NCI-H1417 (cell line): ENCODE data around the gene EID2.

ENCODE experiments used
- DNase-seq, 3 experiments: peaks; one replicate each; lab custom pipeline; 2025; lab: John Stamatoyannopoulos, UW

The EID2 gene

GRCh38 chr19:39539518-39540332, at the start of gene EID2:
TSS of gene EID2 (minus strand) at chr19:39540161. CDS start at chr19:39540079, 82 bp downstream.
- peak; percentile 88 to 97 (median 95) for DNase-seq

DNA sequence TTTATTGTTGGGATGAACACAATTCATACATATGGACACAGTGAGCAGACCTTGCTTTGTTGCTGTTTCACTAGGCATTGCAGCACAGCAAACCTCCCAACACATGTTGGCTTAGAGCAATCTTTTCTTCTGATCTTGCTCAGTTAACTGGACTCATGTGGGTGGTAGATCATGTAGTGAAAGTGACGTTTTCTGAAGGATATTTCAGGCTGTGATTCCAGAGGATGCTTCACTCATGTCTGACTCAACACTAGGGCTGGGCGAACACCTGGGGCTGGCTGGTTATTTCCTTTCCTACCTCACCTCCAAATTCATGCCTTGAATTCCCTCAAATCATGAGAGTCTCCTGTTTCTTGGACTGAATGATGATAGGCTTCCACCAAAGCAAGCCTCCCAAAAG, 48.1 kb upstream of the EID2 start:
- DNase-seq = no peak

DNA sequence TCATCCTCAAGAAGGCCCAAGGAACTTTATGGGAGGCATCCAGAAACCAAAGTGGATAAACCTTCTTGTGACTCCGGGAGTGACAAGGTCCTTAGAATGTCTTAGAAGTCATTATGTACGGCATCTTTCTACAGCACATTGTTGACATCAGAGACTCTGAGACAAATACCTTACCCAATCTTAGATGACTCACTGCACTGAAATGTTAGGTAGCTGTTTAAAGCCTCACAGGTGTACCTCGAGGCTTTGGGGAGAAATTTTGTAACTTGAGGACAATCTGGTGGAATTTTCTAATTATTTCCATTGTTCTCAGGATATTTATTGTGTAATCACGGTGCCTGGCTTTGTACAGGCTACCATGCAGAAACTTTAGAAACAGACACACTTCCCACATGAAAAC, 47.5 kb upstream of the EID2 start:
- no peak for DNase-seq

DNA sequence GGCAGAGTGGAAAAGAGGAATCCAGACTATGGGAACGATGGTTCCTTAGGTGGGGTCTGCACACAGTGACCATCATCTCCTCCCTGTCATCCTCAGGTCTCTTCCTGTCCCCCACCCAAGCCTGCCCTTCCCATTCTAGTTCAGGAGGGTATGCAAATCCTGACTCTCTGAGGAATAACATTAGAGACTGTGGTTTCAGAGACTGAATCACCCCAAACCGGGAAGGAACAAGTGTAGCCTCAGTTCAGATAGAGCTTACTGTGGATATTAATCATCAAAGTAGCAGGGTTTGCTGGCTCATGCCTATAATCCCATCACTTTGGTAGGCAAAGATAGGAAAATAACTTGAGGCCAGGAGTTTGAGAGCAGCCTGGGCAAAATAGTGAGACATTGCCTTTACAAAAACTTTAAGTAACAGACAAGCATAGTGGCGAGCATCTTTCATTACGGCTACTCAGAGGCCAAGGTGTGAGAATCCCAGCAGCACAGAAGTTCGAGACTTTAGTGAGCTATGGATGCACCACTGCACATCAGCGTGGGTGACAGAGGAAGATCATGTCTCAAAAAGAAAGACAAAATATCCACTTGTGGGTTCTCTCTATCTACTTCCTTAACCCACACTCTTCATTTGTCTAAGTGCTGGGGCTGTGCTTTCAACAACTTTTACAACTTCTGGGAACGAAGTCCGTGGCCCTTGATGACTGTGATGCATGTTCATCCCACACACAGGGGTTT, 43.1 kb upstream of the EID2 start:
- no peak for DNase-seq

GRCh38 chr19:39582442-39582841, 42.5 kb upstream of the EID2 start:
- no peak for DNase-seq

- no peak for DNase-seq
Measured at GRCh38 chr19:39568604-39569003, 28.6 kb upstream of the EID2 start.

GRCh38 chr19:39566064-39566463, 26.1 kb upstream of the EID2 start:
- DNase-seq = no peak

DNA sequence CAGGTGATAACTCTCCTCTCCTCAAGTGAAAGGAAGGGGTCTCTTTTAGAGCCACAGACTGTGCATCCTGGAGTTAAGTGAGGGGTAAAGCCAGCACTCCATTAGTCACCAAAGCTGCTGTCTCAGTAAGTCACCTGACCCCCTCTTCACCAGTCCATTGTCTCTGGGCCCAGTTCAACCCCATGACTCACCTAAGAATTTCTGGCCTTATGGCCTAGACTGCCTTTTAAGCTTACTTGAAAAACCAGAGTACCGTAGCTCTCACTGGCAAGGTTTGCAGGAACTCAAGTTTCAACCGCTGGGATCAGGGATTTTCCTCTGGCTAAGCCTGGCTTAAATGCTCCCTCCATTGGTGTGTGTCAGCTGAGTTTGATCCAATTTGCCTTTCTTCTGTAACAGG, 23.4 kb upstream of the EID2 start:
- DNase-seq = peak in 1 of 3 experiments; percentile 41

DNA sequence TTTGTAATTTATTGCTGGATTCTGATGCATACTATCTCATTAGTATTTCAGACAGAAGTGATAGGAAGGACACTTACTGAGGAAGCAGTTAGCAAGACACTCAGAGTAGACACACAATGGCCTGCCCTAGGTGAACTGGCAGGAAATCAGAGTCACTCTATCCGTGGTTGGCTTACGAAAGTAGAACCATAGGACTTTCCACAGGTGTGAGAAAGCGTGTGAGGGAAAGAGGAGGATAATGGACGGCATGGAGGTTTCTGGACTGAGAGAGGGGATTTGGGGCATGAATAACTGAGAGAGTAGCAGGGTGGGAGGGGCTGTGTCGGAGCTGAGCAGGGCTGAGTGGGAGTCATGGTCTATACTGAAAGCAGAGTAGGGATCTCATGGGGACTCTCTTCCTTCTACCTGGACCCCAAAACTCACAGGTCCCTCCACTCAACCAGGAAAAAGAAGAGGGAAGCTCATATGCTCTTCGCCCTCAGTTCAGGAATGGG, 18.7 kb upstream of the EID2 start:
- no peak for DNase-seq

DNA sequence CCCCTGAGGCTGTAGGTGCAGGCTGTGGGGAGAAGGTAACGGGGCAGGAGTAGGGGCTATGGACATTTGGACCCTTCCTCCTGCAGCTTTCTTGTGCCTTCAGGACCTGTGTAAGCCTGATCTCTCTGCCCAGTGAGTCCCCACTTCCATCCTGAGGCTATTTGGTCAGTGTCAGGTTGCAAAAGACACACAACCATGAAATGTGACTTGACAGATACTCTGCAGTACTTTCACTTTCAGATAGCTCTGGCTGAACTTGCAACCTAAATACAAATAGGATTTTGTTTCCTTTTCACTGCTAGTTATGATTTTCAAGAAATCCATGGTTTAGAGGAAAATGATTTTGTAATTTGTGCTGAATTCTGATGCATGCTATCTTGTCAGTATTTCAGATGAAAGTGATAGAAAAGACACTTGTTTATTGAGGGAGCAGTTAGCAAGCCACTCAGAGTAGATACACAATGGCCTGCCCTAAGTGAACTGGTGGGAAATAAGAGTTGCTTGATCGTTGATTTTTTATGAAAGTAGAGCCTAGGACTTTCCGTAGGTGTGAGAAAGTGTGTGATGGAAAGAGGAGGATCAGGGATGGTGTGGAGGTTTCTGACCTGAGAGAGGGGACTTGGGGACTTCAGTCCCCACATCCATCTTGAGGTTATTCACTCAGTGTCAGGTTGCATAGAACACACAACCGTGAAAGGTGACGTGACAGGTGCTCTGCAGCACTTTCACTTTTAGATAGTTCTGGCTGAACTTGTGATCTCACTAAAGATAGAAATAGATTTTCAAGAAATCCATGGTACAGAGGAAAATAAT, 18.1 kb upstream of the EID2 start:
- DNase-seq = peak; percentile 20 to 58 (median 58)

DNA sequence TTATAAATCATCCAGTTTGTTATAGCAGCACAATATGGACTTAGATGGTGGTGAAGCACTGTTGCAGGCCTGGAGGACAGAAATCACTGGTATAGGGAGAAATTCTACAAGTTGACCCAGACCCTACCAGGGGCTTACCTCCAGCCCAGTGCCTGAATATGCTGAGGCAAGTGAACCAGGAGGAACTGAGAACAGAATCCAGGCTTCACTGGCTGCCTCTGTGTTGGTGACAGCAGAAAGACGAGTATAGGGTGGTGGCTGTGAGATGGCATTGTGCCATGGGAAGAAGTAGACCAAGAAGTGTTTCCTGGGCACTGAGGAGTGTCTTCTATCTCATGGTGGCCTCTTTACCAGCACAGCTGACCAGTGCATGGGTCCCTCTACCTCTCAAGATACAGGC, 15.9 kb upstream of the EID2 start:
- no peak for DNase-seq

- no peak for DNase-seq
Measured at GRCh38 chr19:39554701-39555311, 14.8 kb upstream of the EID2 start.

- no peak for DNase-seq
Measured at GRCh38 chr19:39553082-39553652, 13.2 kb upstream of the EID2 start.

DNA sequence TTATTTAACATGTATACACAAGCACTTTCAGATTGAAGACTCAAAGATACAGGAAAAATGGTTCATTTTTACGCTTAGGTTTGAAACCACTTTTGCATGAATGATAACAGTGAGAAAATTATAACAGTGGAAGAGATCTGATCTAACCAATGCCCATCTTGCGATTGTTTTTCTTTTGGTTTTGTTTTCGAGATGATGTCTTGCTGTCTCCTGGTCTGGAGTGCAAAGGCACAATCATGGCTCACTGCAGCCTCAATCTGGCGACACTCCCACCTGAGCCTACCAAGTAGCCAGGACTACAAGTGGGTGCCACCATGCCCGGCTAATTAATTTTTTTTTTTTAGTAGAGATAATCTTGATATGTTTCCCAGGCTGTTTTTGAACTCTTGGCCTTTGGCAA, 10.2 kb upstream of the EID2 start:
- DNase-seq = no peak

DNA sequence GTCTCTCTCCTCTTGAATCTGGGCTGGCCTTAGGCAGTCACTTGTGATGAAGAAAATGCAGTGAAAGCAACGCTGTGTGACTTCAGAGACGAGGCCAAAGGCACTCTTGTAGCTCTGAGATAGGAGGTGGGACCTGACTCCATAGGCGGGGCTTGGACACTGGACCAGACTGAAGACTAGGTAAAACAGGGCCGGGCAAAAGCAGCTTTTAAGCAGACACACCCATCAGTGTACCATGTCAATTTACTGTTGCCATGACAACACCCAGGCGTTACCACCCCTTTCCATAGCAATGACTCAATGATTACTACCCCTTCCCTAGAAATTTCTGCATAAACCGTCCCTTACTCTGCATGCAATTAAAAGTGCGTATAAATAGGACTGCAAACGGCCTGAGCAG, 6.6 kb upstream of the EID2 start:
- peak in 1 of 3 experiments; percentile 5 for DNase-seq

DNA sequence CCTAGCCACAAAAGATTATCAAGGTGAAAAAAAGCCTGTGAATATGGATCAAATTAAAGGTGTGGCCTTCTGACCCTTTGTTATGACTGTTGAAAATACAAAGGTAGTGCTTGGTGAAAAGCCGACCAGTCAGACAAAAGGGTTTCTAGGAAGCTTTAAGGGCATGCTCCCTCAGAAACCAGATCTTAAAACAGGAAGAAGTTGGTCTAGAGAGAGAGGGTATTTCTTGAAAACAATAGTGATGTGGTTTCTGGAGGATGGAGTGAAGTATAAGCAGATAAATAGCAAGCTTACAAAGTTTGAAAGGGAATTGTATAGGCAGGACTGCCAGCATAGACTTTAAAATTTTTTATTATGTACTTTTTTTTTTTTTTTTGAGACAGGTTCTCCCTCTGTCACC, 5.0 kb upstream of the EID2 start:
- DNase-seq = no peak

DNA sequence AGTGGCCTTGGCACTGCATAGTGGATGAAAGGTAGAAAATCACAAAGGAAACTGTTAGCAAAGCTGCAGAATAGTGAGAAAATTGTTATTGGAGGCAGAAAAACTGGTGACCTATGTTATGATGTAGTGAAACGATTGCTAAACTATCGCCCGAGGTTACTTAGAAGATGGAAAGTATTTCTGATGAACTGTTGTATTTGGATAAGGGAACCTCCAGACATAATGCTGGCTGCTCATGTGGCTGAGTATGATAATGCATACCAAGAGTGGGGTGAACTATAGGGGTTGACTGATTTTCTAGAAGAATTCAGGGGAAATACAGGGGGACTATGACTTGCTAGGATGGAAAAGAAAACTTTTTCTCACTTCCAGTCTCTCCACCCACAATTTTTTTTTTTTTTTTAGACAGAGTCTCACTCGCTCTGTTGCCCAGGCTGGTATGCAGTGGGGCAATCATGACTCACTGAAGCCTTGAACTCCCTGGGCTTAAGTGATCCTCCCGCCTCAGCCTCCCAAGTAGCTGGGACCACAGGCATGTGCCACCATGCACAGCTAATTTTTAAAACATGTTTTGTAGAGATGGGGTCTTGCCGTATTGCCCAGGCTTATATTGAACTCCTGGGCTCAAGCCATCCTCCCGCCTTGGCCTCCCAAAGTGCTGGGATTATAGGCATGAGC, 4.4 kb upstream of the EID2 start:
- DNase-seq = no peak

DNA sequence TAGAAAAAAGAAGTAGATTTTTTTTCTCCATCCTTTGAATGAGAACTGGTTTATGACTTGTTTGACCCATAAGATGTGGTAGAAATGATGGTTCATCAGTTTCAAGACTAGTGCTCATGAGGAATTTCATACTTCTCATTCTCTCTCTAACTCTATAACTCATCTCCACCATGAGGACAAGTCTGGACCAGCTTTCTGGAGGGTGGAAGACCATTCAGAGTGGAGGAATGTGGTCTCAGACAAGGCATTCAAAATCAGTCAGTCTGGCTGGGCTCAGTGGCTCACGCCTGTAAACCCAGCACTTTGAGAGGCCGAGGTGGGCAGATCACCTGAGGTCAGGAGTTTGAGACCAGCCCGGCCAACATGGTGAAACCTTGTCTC, 3.5 kb upstream of the EID2 start:
- no peak for DNase-seq

- peak in 2 of 3 experiments; percentile 32 to 71 for DNase-seq
Measured at GRCh38 chr19:39542206-39542605, 2.2 kb upstream of the EID2 start.

DNA sequence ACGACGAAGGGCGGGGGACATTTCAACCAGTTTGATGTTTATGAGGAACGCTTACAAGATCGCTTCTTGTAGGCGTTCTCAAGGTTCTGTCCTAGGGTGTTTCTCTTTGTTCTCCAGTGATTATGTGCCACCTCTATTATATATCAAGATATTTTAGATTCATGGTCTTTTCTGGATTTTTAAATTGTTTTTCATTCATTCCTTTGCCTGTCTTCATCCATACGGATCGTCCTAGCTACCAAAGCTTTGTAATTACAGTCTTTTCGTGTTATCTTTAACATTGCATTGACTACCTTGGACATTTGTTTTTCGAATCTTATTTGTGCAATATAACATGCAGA, 342 bp upstream of the EID2 start:
- DNase-seq = no peak

GRCh38 chr19:39539165-39539517, 820 bp downstream of the EID2 start:
- DNase-seq = no peak
